HG03045 (cell line): ENCODE measurements around the gene ABLIM1.

Experiments used
- ATAC-seq: cut with Tn5 transposase; IDR thresholded peaks from one replicate; pipeline ENCODE4 v1.9.1; 2021; ENCODE audit warnings: mild to moderate bottlenecking, moderate library complexity; ENCODE audit not compliant: unreplicated experiment

Gene ABLIM1

GRCh38 chr10:114525368-114525949 lies 132.6 kb downstream of the ABLIM1 start:
- no peak for ATAC-seq

- no peak for ATAC-seq
These were observed 134.2 kb downstream of the ABLIM1 start for GRCh38 chr10:114523876-114524275.

GRCh38 chr10:114521255-114521654 lies 136.8 kb downstream of the ABLIM1 start:
- ATAC-seq, result no peak

- ATAC-seq, result no peak
These were observed 137.6 kb downstream of the ABLIM1 start for GRCh38 chr10:114520453-114520852.

- no peak for ATAC-seq
These were observed 138.2 kb downstream of the ABLIM1 start for GRCh38 chr10:114519756-114520293.

- ATAC-seq, result no peak
These were observed 138.8 kb downstream of the ABLIM1 start for GRCh38 chr10:114519306-114519669.

GRCh38 chr10:114518401-114519305 lies 139.4 kb downstream of the ABLIM1 start:
- ATAC-seq, result no peak

- ATAC-seq, result no peak
These were observed 140.5 kb downstream of the ABLIM1 start for GRCh38 chr10:114517368-114518250.

GRCh38 chr10:114516356-114516755 lies 141.7 kb downstream of the ABLIM1 start:
- ATAC-seq, result no peak

- no peak for ATAC-seq
These were observed 142.7 kb downstream of the ABLIM1 start for GRCh38 chr10:114515298-114515914.

GRCh38 chr10:114513381-114513792 lies 144.7 kb downstream of the ABLIM1 start:
- no peak for ATAC-seq

- no peak for ATAC-seq
These were observed 146.2 kb downstream of the ABLIM1 start for GRCh38 chr10:114511881-114512280.

- no peak for ATAC-seq
These were observed 149.7 kb downstream of the ABLIM1 start for GRCh38 chr10:114508376-114508775.

- no peak for ATAC-seq
These were observed 150.6 kb downstream of the ABLIM1 start for GRCh38 chr10:114507449-114507848.

- no peak for ATAC-seq
These were observed 151.1 kb downstream of the ABLIM1 start for GRCh38 chr10:114506871-114507385.

GRCh38 chr10:114504769-114505579 lies 153.1 kb downstream of the ABLIM1 start:
- ATAC-seq, result no peak

GRCh38 chr10:114502074-114502473 lies 156.0 kb downstream of the ABLIM1 start:
- ATAC-seq, result no peak

- no peak for ATAC-seq
These were observed 156.4 kb downstream of the ABLIM1 start for GRCh38 chr10:114501650-114502049.

- no peak for ATAC-seq
These were observed 157.4 kb downstream of the ABLIM1 start for GRCh38 chr10:114500643-114501042.
